Activated naive CD8-positive, alpha-beta T cell (primary cell): Measurements from ENCODE around the gene NPTX2.

Experiments
- H3K27ac Mint-ChIP-seq: one replicate; pipeline ENCODE4 v1.8.0; 2021; ENCODE audit warnings: mixed read lengths
- H3K27me3 Mint-ChIP-seq: one replicate; pipeline ENCODE4 v1.8.0; 2021; ENCODE audit warnings: mixed read lengths
- H3K36me3 Mint-ChIP-seq: one replicate; pipeline ENCODE4 v1.8.0; 2021; ENCODE audit warnings: mixed read lengths
- H3K4me1 Mint-ChIP-seq: one replicate; pipeline ENCODE4 v1.8.0; 2021; ENCODE audit warnings: low read depth, mixed read lengths
- H3K4me3 Mint-ChIP-seq: one replicate; pipeline ENCODE4 v1.8.0; 2021; ENCODE audit warnings: mild to moderate bottlenecking, mixed read lengths
- H3K9me3 Mint-ChIP-seq: one replicate; pipeline ENCODE4 v1.8.0; 2021; ENCODE audit warnings: low read depth, mixed read lengths

Gene NPTX2

GRCh38 chr7:98602755-98603398 is 14.2 kb upstream of the NPTX2 start:
- H3K4me1 Mint-ChIP-seq, result no peaks in the 10 kb centered on the region
- H3K27ac Mint-ChIP-seq, result no peak overlapping the region

GRCh38 chr7:98603399-98603788 is 13.7 kb upstream of the NPTX2 start:
- Mint-ChIP-seq H3K4me1 (no peaks in the 10 kb centered on the region), H3K27me3 (peaks cover 3% of the 10 kb centered on the region), H3K27ac (no peak overlapping the region), H3K9me3 (no peaks in the 10 kb centered on the region), H3K4me3 (no peak overlapping the region), H3K36me3 (no peaks in the 10 kb centered on the region)

More at GRCh38 chr7:98602755-98603398, 14.2 kb upstream of the NPTX2 start:
- Mint-ChIP-seq H3K27me3 (peaks cover 3% of the 10 kb centered on the region), H3K36me3 (no peaks in the 10 kb centered on the region), H3K4me3 (no peak overlapping the region), H3K9me3 (no peaks in the 10 kb centered on the region)

DNA sequence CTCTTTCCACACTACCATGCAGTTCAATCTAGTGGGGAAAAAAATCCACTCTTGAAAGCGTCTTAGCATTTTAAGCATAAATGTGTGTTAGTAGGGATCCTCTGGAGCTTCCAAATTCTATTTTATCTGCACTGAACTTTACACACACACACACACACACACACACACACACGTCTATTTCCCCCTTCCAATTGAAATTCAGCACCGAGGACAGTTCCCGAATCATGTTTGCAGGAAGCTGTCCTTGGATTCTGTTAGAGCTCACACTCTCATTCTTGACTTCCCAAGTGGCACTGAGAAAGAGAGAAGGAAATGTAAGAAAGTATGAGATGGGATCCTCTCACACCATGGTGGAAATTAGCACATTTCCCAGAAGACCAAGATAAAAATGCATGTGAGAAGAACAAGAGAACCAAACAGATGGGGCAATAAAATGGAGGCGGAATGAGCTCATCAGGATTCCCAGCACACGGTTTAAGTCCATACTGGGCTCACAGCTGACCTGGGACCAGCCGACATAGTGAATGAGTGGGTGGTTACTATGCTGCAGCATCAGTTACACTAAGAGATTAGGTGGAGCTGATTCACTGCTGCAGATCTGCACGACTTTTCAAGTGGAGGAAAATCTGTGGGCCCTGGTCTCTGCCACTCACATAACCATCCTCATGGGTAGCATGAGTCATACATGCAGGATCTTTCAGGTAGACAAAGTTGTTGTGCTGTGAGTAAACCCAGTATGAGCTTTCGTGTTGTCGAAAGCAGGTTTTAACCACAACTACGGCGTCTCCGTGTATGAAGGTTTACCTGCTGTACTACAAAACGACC is 3.3 kb upstream of the NPTX2 start:
- H3K9me3 Mint-ChIP-seq, result no peaks in the 10 kb centered on the region
- H3K36me3 Mint-ChIP-seq, result no peaks in the 10 kb centered on the region
- H3K27me3 Mint-ChIP-seq, result peaks cover 25% of the 10 kb centered on the region

DNA sequence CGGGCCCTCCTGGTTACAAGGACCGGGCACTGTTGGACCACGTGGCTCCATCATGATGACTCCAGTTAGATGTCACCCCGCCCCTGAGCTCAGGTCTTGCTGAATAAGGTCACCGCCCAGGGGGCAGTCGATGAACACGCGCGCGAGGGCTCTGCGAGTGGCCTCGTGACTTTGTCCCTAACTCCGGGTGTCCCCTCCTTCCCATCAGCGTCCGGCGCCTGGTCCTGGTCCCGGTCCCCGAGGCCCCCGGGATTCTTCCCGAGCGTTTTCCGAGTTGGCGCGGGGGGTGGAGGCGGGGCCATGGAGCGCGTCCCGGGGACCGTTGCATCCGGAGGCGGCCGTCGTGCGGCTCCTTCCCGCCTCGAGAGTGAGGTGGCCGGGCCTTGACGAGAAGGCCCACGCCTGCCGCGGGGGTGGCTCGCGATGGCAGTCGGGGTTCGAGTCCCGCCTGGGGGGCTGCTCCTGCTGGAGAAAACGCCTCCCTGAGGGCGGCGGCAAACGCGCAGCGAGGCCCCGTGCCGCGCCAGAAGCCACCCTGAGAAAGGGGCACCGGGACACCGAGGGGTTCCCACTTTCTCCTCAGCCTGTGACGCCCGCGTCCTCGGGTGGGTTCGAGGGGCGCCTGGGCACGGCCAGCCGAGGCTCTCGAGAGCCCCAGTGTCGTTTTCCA is 569 bp upstream of the NPTX2 start:
- Mint-ChIP-seq H3K9me3 (no peaks in the 10 kb centered on the region), H3K27ac (no peak overlapping the region), H3K4me3 (no peak overlapping the region), H3K36me3 (no peaks in the 10 kb centered on the region), H3K4me1 (peaks cover 11% of the 10 kb centered on the region), H3K27me3 (peaks cover 29% of the 10 kb centered on the region)

More for the DNA sequence above, 3.3 kb upstream of the NPTX2 start:
- Mint-ChIP-seq H3K4me1 (peaks cover 8% of the 10 kb centered on the region), H3K27ac (no peak overlapping the region), H3K4me3 (no peak overlapping the region)

DNA sequence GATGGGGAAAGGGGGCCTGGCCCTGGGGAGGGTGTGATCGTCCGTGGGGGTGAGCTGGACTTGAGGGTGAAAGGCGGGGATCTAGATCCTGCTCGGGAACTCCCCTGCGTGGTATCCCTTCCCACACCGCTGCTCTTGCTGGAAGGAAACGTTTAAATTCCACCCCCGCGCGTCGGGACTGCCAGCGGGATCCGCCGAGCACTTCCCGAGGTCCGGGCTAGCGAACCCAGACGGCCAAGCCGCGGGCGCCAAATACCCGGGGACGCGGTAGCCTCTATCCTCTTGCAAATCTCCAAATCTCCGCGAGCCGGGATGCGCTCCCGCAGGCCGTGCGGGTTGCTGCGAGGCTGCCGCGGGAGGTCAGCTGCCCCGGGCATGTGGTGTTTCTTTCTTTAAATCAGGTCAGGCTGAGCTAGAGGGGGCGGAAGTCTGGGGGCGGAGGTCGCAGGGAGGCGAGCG is 904 bp downstream of the NPTX2 start:
- Mint-ChIP-seq H3K9me3 (no peaks in the 10 kb centered on the region), H3K4me1 (peaks cover 11% of the 10 kb centered on the region), H3K36me3 (no peaks in the 10 kb centered on the region), H3K4me3 (no peak overlapping the region), H3K27me3 (peaks cover 29% of the 10 kb centered on the region), H3K27ac (no peak overlapping the region)

- Mint-ChIP-seq H3K9me3 (no peaks in the 10 kb centered on the region), H3K36me3 (no peaks in the 10 kb centered on the region), H3K4me1 (peaks cover 11% of the 10 kb centered on the region), H3K27me3 (peaks cover 29% of the 10 kb centered on the region), H3K4me3 (no peak overlapping the region), H3K27ac (no peak overlapping the region)
These were observed 1.7 kb downstream of the NPTX2 start for GRCh38 chr7:98618786-98619185.

DNA sequence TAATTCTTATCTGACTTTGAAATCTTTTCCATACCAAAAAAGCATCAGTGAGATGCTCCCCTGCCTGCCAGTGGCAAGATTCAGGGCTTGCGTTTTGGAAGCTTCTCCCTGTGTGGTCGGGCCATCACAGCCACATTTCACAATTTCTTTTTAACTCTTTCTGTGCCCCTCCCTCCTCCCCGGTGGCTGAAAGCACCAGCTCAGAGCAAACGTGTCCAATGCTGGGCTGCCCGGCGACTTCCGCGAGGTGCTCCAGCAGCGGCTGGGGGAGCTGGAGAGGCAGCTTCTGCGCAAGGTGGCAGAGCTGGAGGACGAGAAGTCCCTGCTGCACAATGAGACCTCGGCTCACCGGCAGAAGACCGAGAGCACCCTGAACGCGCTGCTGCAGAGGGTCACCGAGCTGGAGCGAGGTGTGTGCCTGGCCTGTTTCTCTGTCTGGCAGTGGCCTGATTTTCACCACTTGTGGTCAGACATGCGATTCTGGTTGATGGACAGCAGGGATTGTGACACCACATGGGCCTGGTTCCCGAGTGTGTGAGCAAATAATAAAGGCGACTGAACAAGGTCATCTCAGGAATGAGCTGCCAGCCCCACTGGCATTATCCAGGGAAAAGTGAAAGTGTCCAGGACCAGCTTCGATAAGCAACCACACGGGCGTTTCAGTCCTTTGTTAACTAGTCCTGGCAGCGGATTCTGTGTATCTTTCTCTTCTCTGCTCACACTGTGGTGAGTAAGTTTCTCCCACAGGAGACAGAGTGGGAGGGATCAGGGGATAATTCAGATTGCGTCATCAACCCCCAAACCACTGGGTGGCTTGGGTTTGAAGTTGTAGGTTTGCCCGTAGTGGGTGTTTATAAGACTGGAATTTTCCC is 2.6 kb downstream of the NPTX2 start:
- H3K4me1 Mint-ChIP-seq, result peaks cover 11% of the 10 kb centered on the region
- H3K4me3 Mint-ChIP-seq, result no peak overlapping the region
- H3K9me3 Mint-ChIP-seq, result no peaks in the 10 kb centered on the region
- peaks cover 28% of the 10 kb centered on the region for H3K27me3 Mint-ChIP-seq
- no peaks in the 10 kb centered on the region for H3K36me3 Mint-ChIP-seq
- no peak overlapping the region for H3K27ac Mint-ChIP-seq

- H3K9me3 Mint-ChIP-seq, result no peaks in the 10 kb centered on the region
- H3K27ac Mint-ChIP-seq, result no peak overlapping the region
- peaks cover 17% of the 10 kb centered on the region for H3K27me3 Mint-ChIP-seq
- H3K36me3 Mint-ChIP-seq, result no peaks in the 10 kb centered on the region
- H3K4me3 Mint-ChIP-seq, result no peak overlapping the region
- H3K4me1 Mint-ChIP-seq, result peaks cover 9% of the 10 kb centered on the region
These were observed 4.7 kb downstream of the NPTX2 start for GRCh38 chr7:98621573-98622482.

DNA sequence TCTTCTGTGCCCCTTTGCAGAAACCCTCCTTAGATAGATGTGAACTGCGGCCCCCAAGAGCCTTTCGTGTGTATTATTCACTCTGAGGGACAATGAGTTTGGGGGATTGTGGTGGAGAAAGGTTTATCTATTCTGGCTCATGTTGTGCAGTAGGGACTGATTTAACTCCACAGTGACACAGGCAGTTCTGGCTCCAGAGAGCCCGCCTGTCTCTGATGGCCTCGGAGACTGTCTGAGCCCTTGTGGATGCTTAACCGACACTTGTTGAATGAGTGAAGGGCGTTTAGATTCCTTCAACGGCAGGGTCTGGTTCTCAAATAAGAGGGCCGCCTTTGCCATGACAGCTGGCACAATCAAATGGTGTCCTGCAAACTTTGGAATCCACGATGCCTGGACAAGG is 5.8 kb downstream of the NPTX2 start:
- no peak overlapping the region for H3K27ac Mint-ChIP-seq
- H3K4me1 Mint-ChIP-seq, result peaks cover 9% of the 10 kb centered on the region
- peaks cover 17% of the 10 kb centered on the region for H3K27me3 Mint-ChIP-seq
- no peak overlapping the region for H3K4me3 Mint-ChIP-seq
- no peaks in the 10 kb centered on the region for H3K9me3 Mint-ChIP-seq
- H3K36me3 Mint-ChIP-seq, result no peaks in the 10 kb centered on the region

GRCh38 chr7:98624846-98625420 is 7.8 kb downstream of the NPTX2 start:
- Mint-ChIP-seq H3K9me3 (no peaks in the 10 kb centered on the region), H3K27ac (no peak overlapping the region), H3K4me1 (no peaks in the 10 kb centered on the region), H3K27me3 (peaks cover 15% of the 10 kb centered on the region), H3K4me3 (no peak overlapping the region), H3K36me3 (no peaks in the 10 kb centered on the region)

GRCh38 chr7:98626460-98627412 is 9.7 kb downstream of the NPTX2 start:
- Mint-ChIP-seq H3K9me3 (peaks cover under 1% of the 10 kb centered on the region), H3K27me3 (peaks cover 5% of the 10 kb centered on the region), H3K4me1 (no peaks in the 10 kb centered on the region), H3K27ac (no peak overlapping the region), H3K36me3 (no peaks in the 10 kb centered on the region), H3K4me3 (no peak overlapping the region)

- Mint-ChIP-seq H3K27me3 (peaks cover 5% of the 10 kb centered on the region), H3K36me3 (no peaks in the 10 kb centered on the region), H3K4me1 (no peaks in the 10 kb centered on the region), H3K9me3 (peaks cover 7% of the 10 kb centered on the region), H3K27ac (no peak overlapping the region), H3K4me3 (no peak overlapping the region)
These were observed 10.3 kb downstream of the NPTX2 start for GRCh38 chr7:98627413-98627790.

- Mint-ChIP-seq H3K27ac (no peak overlapping the region), H3K36me3 (no peaks in the 10 kb centered on the region), H3K27me3 (peaks cover 5% of the 10 kb centered on the region), H3K4me3 (no peak overlapping the region), H3K4me1 (no peaks in the 10 kb centered on the region), H3K9me3 (peaks cover 8% of the 10 kb centered on the region)
These were observed 11.3 kb downstream of the NPTX2 start for GRCh38 chr7:98628418-98628817.
